MG63 (cell line): ENCODE results near the gene CCNL2. TPM values are rescaled to one million over a fixed set of nuclear protein-coding genes. Genes with fewer than 3 reads are reported as not detected.
"Not testable (repeated sequence)": the region's sequence is repeated elsewhere in the genome, so short reads cannot be mapped to it uniquely, and the experiment has no call there.

Experiments
- DNase-seq: peaks from one replicate; pipeline ENCODE4 v3.0.0-alpha.2; 2020
- H3K27me3 ChIP-seq: fragments of 250-450 bp; sonication (Bioruptor Pico); 2 replicates; pipeline ENCODE4 v1.5.1; 2020; ENCODE audit warnings: mild to moderate bottlenecking, moderate library complexity
- H3K36me3 ChIP-seq: fragments of 250-450 bp; sonication (Bioruptor Pico); 2 replicates; pipeline ENCODE4 v1.5.1; 2020; ENCODE audit warnings: mild to moderate bottlenecking, moderate library complexity
- H3K4me3 ChIP-seq: fragments of 250-450 bp; sonication (Bioruptor Pico); 2 replicates; pipeline ENCODE4 v1.5.1; 2020; ENCODE audit warnings: mild to moderate bottlenecking, moderate library complexity
- H3K9me3 ChIP-seq: fragments of 250-450 bp; sonication (Bioruptor Pico); 2 replicates; pipeline ENCODE4 v1.5.1; 2020; ENCODE audit warnings: mild to moderate bottlenecking, moderate library complexity
- total RNA-seq: library from RNA; depleted of rRNA; stranded (reverse); fragments of >200 nt; shearing (Covaris generic); gene quantifications from 2 replicates; pipeline ENCODE4 v1.2.3, GENCODE V29; 2014; ENCODE audit warnings: low replicate concordance

CCNL2 gene
- total RNA-seq, 1 experiment from 2014 or later: 45.1 TPM

GRCh38 chr1:1393014-1393413 lies 6.1 kb downstream of the CCNL2 start:
- H3K9me3 ChIP-seq: no peaks in the 10 kb centered on the region
- H3K36me3 ChIP-seq: peaks cover 89% of the 10 kb centered on the region
- no peak for DNase-seq
- H3K27me3 ChIP-seq: no peaks in the 10 kb centered on the region
- no peak overlapping the region for H3K4me3 ChIP-seq

GRCh38 chr1:1391225-1391624 lies 7.9 kb downstream of the CCNL2 start:
- H3K27me3 ChIP-seq: no peaks in the 10 kb centered on the region
- no peaks in the 10 kb centered on the region for H3K9me3 ChIP-seq
- H3K4me3 ChIP-seq: no peak overlapping the region
- H3K36me3 ChIP-seq: peaks cover 91% of the 10 kb centered on the region
- DNase-seq: no peak

- DNase-seq: no peak
- Histone ChIP-seq H3K27me3 (no peaks in the 10 kb centered on the region), H3K4me3 (no peak overlapping the region), H3K9me3 (no peaks in the 10 kb centered on the region), H3K36me3 (peaks cover 93% of the 10 kb centered on the region)
Measured at GRCh38 chr1:1390675-1391074, 8.5 kb downstream of the CCNL2 start.

- DNase-seq: no peak
- Histone ChIP-seq H3K9me3 (no peaks in the 10 kb centered on the region), H3K27me3 (no peaks in the 10 kb centered on the region), H3K36me3 (peaks cover 70% of the 10 kb centered on the region), H3K4me3 (no peak overlapping the region)
Measured at GRCh38 chr1:1388078-1388472, 11.1 kb downstream of the CCNL2 start.

GRCh38 chr1:1387098-1388077 lies 11.7 kb downstream of the CCNL2 start:
- Histone ChIP-seq H3K4me3 (no peak overlapping the region), H3K27me3 (no peaks in the 10 kb centered on the region), H3K9me3 (no peaks in the 10 kb centered on the region), H3K36me3 (peaks cover 64% of the 10 kb centered on the region)
- no peak for DNase-seq

GRCh38 chr1:1385931-1386330 lies 13.2 kb downstream of the CCNL2 start:
- Histone ChIP-seq H3K36me3 (peaks cover 53% of the 10 kb centered on the region), H3K4me3 (no peak overlapping the region), H3K27me3 (no peaks in the 10 kb centered on the region), H3K9me3 (no peaks in the 10 kb centered on the region)
- no peak for DNase-seq

GRCh38 chr1:1385339-1385738 lies 13.8 kb downstream of the CCNL2 start:
- not testable (repeated sequence) for DNase-seq, H3K4me3 ChIP-seq, H3K9me3 ChIP-seq, H3K27me3 ChIP-seq
- peaks cover 47% of the 10 kb centered on the region for H3K36me3 ChIP-seq

GRCh38 chr1:1381294-1381693 lies 17.8 kb downstream of the CCNL2 start:
- Histone ChIP-seq H3K36me3 (peaks cover 16% of the 10 kb centered on the region), H3K9me3 (no peaks in the 10 kb centered on the region), H3K4me3 (no peak overlapping the region), H3K27me3 (no peaks in the 10 kb centered on the region)
- DNase-seq: no peak

GRCh38 chr1:1380860-1381259 lies 18.3 kb downstream of the CCNL2 start:
- Histone ChIP-seq H3K9me3 (no peaks in the 10 kb centered on the region), H3K4me3 (no peak overlapping the region), H3K36me3 (peaks cover 16% of the 10 kb centered on the region), H3K27me3 (no peaks in the 10 kb centered on the region)
- DNase-seq: no peak

- H3K27me3 ChIP-seq: no peaks in the 10 kb centered on the region
- H3K9me3 ChIP-seq: no peaks in the 10 kb centered on the region
- DNase-seq: no peak
- H3K36me3 ChIP-seq: peaks cover 29% of the 10 kb centered on the region
- H3K4me3 ChIP-seq: no peak overlapping the region
Measured at GRCh38 chr1:1377540-1378205, 21.5 kb downstream of the CCNL2 start.

GRCh38 chr1:1376551-1377226 lies 22.4 kb downstream of the CCNL2 start:
- Histone ChIP-seq H3K36me3 (peaks cover 35% of the 10 kb centered on the region), H3K27me3 (no peaks in the 10 kb centered on the region), H3K4me3 (no peak overlapping the region), H3K9me3 (no peaks in the 10 kb centered on the region)
- no peak for DNase-seq

GRCh38 chr1:1374929-1375662 lies 24.0 kb downstream of the CCNL2 start, which contains the start of gene AURKAIP1:
AURKAIP1 (minus strand) TSS chr1:1375207; CDS start chr1:1374756, 451 bp downstream.
- H3K36me3 ChIP-seq: peaks cover 38% of the 10 kb centered on the region
- H3K4me3 ChIP-seq: peak within 1 kb of the TSS; percentile 76
- H3K9me3 ChIP-seq: no peaks in the 10 kb centered on the region
- H3K27me3 ChIP-seq: no peaks in the 10 kb centered on the region
- DNase-seq: peak; percentile 99

GRCh38 chr1:1374589-1374928 lies 24.6 kb downstream of the CCNL2 start:
- peak overlapping the region; percentile 76 for H3K4me3 ChIP-seq
- H3K36me3 ChIP-seq: peaks cover 38% of the 10 kb centered on the region
- DNase-seq: no peak
- H3K9me3 ChIP-seq: no peaks in the 10 kb centered on the region
- no peaks in the 10 kb centered on the region for H3K27me3 ChIP-seq

- Histone ChIP-seq H3K36me3 (peaks cover 38% of the 10 kb centered on the region), H3K27me3 (no peaks in the 10 kb centered on the region), H3K4me3 (peak overlapping the region; percentile 76), H3K9me3 (no peaks in the 10 kb centered on the region)
- no peak for DNase-seq
Measured at GRCh38 chr1:1373815-1374588, 25.1 kb downstream of the CCNL2 start.

- DNase-seq: no peak
- peak overlapping the region; percentile 76 for H3K4me3 ChIP-seq
- H3K9me3 ChIP-seq: no peaks in the 10 kb centered on the region
- peaks cover 38% of the 10 kb centered on the region for H3K36me3 ChIP-seq
- no peaks in the 10 kb centered on the region for H3K27me3 ChIP-seq
Measured at GRCh38 chr1:1373051-1373814, 25.9 kb downstream of the CCNL2 start.
